Skeletal muscle tissue (tissue), 4 donors: Measurements from ENCODE around the gene ITGA11. TPM values are rescaled to one million over a fixed set of nuclear protein-coding genes. Genes with fewer than 3 reads are reported as not detected.

Source experiments
- H3K27ac ChIP-seq: one replicate; pipeline ENCODE4 v1.7.0; 2013; ENCODE audit warnings: mild to moderate bottlenecking, low read depth, low read length, inconsistent platforms
- H3K27me3 ChIP-seq, 3 donors: one replicate each; pipeline ENCODE4 v1.7.0; 2013; ENCODE audit warnings: low read length in 3 of 3; ENCODE audit not compliant: control insufficient read depth in 3 of 3, insufficient read depth in 3 of 3
- H3K36me3 ChIP-seq, 3 donors: one replicate each; pipeline ENCODE4 v1.7.0; 2013; ENCODE audit warnings: low read length in 3 of 3; ENCODE audit not compliant: control insufficient read depth in 3 of 3, insufficient read depth in 3 of 3
- H3K4me1 ChIP-seq, 3 donors: one replicate each; pipeline ENCODE4 v1.7.0; 2013; ENCODE audit warnings: low read length in 3 of 3, mild to moderate bottlenecking in 3 of 3; ENCODE audit not compliant: control insufficient read depth in 3 of 3, insufficient read depth in 3 of 3
- H3K4me3 ChIP-seq, 3 donors: one replicate each; pipeline ENCODE4 v1.7.0; 2013; ENCODE audit warnings: low read length in 3 of 3
- H3K9ac ChIP-seq, 3 donors: one replicate each; pipeline ENCODE4 v1.7.0; 2013; ENCODE audit warnings: low read length in 3 of 3, mild to moderate bottlenecking in 3 of 3, moderate library complexity in 2 of 3, low read depth in 1 of 3
- H3K9me3 ChIP-seq, 3 donors: one replicate each; pipeline ENCODE4 v1.7.0; 2013; ENCODE audit warnings: low read length in 3 of 3; ENCODE audit not compliant: control insufficient read depth in 3 of 3
- total RNA-seq: library from RNA; depleted of rRNA; stranded (reverse); fragments of >200 nt; gene quantifications from one replicate; pipeline ENCODE4 v1.2.3, GENCODE V29; 2014
- donor health status: Osteomylitis.

ITGA11 gene
- total RNA-seq, 1 donor from 2014 or later = 5.7 TPM

- H3K27ac ChIP-seq = no peak overlapping the region
- H3K4me1 ChIP-seq = peaks cover 4 to 10% (median 8%) of the 10 kb centered on the region in 3 donors
- H3K36me3 ChIP-seq = no peaks in the 10 kb centered on the region
- no peak overlapping the region for H3K4me3 ChIP-seq
- H3K9me3 ChIP-seq = no peaks in the 10 kb centered on the region
- H3K27me3 ChIP-seq = peaks cover 0 to 3% (median 0%) of the 10 kb centered on the region in 3 donors
- no peak overlapping the region for H3K9ac ChIP-seq
Measured at GRCh38 chr15:68420186-68420684, 11.7 kb downstream of the ITGA11 start.

- Histone ChIP-seq H3K4me1 (peaks cover 4 to 10% (median 8%) of the 10 kb centered on the region in 3 donors), H3K27me3 (peaks cover 0 to 3% (median 0%) of the 10 kb centered on the region in 3 donors), H3K9ac (no peak overlapping the region), H3K4me3 (no peak overlapping the region), H3K36me3 (no peaks in the 10 kb centered on the region), H3K9me3 (no peaks in the 10 kb centered on the region), H3K27ac (no peak overlapping the region)
Measured at GRCh38 chr15:68419301-68420175, 12.4 kb downstream of the ITGA11 start.

DNA sequence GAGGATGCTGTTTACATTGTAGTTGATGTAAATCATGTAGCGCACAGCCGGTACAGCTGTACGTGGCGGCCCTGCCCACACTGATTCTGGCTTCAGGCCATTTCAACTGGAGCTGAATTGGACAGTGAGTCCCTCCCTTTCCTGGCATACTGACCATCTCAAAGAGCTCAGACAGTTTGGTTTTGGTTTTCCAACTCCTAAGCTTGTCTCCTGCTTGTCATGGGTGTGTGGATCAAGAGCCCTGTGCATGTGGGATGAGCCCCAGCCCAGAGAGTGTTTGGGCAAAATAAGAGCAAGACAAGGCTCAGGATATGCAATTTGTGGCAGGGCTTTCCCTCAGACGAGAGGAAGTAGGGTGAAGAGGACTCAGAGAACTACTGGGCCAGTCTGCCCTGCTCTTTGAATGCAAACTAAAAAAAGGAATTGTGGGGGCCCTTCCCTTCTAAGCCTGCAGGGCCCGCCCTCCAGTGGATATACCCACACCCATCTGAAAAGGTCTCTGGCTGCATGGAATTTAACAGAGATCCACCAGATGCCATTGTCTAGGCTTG lies 13.3 kb downstream of the ITGA11 start:
- peaks cover 4 to 15% (median 8%) of the 10 kb centered on the region in 3 donors for H3K4me1 ChIP-seq
- no peak overlapping the region for H3K9ac ChIP-seq

DNA sequence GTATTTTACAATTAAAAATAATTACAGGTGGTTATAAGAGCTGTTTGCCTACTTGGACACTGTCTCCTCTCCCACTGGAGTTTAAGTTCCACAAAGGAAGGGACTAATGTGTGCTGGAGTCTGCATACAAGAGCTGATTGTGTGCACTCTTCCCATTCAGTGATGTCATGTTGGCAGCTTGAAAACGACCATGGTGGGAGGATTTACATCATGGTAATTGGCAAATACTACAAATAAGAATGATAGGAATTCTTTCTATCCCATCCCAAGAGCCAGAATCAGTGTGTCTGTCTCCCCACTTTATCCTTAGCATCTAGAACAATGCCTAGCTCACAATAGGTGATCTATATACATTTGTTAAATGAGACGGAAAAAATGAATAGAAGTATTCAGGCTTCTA lies 14.1 kb downstream of the ITGA11 start:
- Histone ChIP-seq H3K4me1 (peaks cover 4 to 15% (median 8%) of the 10 kb centered on the region in 3 donors), H3K4me3 (no peak overlapping the region), H3K36me3 (no peaks in the 10 kb centered on the region), H3K27me3 (no peaks in the 10 kb centered on the region), H3K9ac (no peak overlapping the region), H3K27ac (no peak overlapping the region), H3K9me3 (no peaks in the 10 kb centered on the region)

More for the DNA sequence above, 13.3 kb downstream of the ITGA11 start:
- Histone ChIP-seq H3K27me3 (peaks cover 0 to under 1% (median 0%) of the 10 kb centered on the region in 3 donors), H3K27ac (no peak overlapping the region), H3K36me3 (no peaks in the 10 kb centered on the region), H3K4me3 (no peak overlapping the region), H3K9me3 (no peaks in the 10 kb centered on the region)

GRCh38 chr15:68417051-68417450 lies 14.9 kb downstream of the ITGA11 start:
- no peaks in the 10 kb centered on the region for H3K27me3 ChIP-seq
- H3K36me3 ChIP-seq = no peaks in the 10 kb centered on the region
- no peak overlapping the region for H3K27ac ChIP-seq
- H3K9me3 ChIP-seq = no peaks in the 10 kb centered on the region
- H3K4me3 ChIP-seq = no peak overlapping the region
- H3K9ac ChIP-seq = no peak overlapping the region
- H3K4me1 ChIP-seq = peaks cover 4 to 15% (median 8%) of the 10 kb centered on the region in 3 donors

DNA sequence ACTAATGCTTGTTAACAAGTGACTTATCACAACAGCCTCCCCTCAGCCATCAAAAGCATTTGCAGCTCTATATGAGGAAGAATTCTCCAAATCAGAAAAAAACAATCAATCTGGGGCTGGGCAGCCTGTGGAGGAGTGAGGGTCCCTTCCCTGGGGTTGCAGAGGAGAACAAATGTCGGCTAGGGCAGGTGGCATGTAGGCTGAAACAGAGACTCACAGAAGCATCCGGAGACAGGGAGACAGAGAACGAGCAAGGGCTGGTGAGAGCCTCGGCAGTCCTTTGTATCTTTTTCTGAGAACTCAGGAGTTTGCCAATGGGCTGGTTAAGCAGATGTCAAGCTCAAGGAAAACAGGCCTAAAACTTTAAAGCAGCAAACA lies 15.8 kb downstream of the ITGA11 start:
- H3K9ac ChIP-seq = no peak overlapping the region
- no peak overlapping the region for H3K27ac ChIP-seq

DNA sequence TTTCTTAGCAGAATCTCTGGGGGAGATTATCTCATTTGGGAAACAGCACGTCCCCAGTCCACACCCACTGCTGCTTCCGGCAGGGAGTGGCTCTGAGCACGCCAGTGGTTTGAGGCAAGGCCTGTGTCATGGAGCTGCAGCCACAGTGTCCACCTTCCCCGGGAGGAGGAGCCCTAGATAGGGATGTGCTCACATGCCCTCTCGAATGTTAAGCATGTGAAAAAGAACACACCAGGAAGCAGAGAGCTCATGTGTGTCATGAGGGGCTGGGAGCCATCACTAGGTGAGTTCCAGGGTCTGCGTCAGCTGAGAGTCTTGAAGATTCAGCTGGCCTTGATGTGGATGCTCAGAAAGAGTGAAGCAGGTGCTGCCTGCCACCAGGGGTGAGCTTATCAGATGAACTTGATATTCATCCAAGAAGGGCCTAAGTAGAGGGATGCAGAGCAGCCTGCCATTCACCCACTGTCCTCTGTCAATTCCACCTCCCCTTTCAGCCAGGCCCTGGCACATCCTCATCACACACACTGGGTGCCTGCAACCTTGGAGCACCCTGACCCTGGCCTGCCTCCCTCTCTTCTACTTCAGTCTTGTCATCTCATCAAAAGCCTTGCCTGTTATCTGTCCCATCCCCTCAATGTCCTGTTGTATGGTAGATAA lies 16.3 kb downstream of the ITGA11 start:
- Histone ChIP-seq H3K4me1 (peaks cover 9 to 23% (median 10%) of the 10 kb centered on the region in 3 donors), H3K9me3 (no peaks in the 10 kb centered on the region), H3K9ac (no peak overlapping the region), H3K4me3 (no peak overlapping the region), H3K36me3 (no peaks in the 10 kb centered on the region), H3K27ac (no peak overlapping the region), H3K27me3 (no peaks in the 10 kb centered on the region)

More for the DNA sequence above, 15.8 kb downstream of the ITGA11 start:
- Histone ChIP-seq H3K9me3 (no peaks in the 10 kb centered on the region), H3K4me3 (no peak overlapping the region), H3K36me3 (no peaks in the 10 kb centered on the region), H3K4me1 (peaks cover 9 to 23% (median 10%) of the 10 kb centered on the region in 3 donors), H3K27me3 (no peaks in the 10 kb centered on the region)

- H3K36me3 ChIP-seq = no peaks in the 10 kb centered on the region
- no peaks in the 10 kb centered on the region for H3K27me3 ChIP-seq
- no peaks in the 10 kb centered on the region for H3K9me3 ChIP-seq
- H3K4me1 ChIP-seq = peaks cover 6 to 23% (median 10%) of the 10 kb centered on the region in 3 donors
- H3K4me3 ChIP-seq = no peak overlapping the region
- H3K27ac ChIP-seq = no peak overlapping the region
- no peak overlapping the region for H3K9ac ChIP-seq
Measured at GRCh38 chr15:68415061-68415460, 16.9 kb downstream of the ITGA11 start.

DNA sequence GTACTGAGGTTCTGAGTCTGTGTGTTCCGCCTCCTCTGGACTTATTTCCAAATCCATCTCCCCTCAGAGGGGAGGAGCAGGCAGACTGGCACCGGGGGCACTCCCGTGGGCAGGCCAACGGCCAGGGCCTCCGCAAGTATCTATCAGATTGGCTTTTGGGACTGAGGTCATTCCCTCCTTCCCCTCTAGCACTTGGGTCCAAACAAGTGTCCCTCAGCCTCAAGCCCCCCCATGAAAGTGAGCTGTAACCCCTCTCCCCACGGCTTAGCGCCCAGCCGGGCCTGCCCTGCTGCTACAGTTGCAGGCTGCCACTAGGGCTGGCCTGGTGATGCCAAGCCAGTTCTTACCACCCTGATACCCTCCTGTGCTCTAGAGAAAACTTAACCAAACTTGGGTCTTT lies 17.4 kb downstream of the ITGA11 start:
- no peaks in the 10 kb centered on the region for H3K27me3 ChIP-seq
- no peaks in the 10 kb centered on the region for H3K36me3 ChIP-seq
- no peak overlapping the region for H3K4me3 ChIP-seq
- H3K9me3 ChIP-seq = no peaks in the 10 kb centered on the region
- H3K27ac ChIP-seq = no peak overlapping the region
- H3K4me1 ChIP-seq = peaks cover 6 to 23% (median 10%) of the 10 kb centered on the region in 3 donors
- no peak overlapping the region for H3K9ac ChIP-seq

DNA sequence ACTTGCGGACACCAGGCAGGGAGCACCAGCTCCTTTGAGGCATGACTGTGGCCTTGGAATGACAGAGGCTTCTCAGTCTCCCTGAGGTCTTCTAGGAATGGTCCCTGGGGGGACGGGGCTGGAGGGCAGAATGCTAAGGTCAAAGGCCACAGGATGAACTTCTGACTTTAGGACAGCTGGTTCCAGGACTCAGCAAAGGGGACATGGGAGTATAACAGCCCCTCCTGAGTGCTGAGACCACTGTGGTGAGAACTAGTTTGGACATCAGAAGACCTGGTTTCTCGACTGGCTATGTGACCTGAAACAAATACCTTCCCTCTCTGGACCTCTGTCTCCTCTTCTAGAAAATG lies 17.8 kb downstream of the ITGA11 start:
- Histone ChIP-seq H3K27me3 (no peaks in the 10 kb centered on the region), H3K36me3 (no peaks in the 10 kb centered on the region), H3K4me3 (no peak overlapping the region), H3K27ac (no peak overlapping the region), H3K4me1 (peaks cover 6 to 20% (median 10%) of the 10 kb centered on the region in 3 donors), H3K9ac (no peak overlapping the region), H3K9me3 (no peaks in the 10 kb centered on the region)
